Daoy (cell line): ENCODE data around the gene ALG9. TPM values are rescaled to one million over a fixed set of nuclear protein-coding genes. Genes with fewer than 3 reads are reported as not detected.
"Not testable (repeated sequence)": the region's sequence is repeated elsewhere in the genome, so short reads cannot be mapped to it uniquely, and the experiment has no call there.

Source experiments
- DNase-seq: peaks from one replicate; pipeline ENCODE4 v3.0.0-alpha.2; 2015; ENCODE audit warnings: low read depth
- total RNA-seq: library from RNA; depleted of rRNA; stranded (reverse); fragments of >200 nt; shearing (Covaris generic); gene quantifications from 2 replicates; pipeline ENCODE4 v1.2.3, GENCODE V29; 2014

ALG9 gene
- total RNA-seq, 1 experiment from 2014 or later, result 28.1 TPM

GRCh38 chr11:111796696-111797095 lies 74.7 kb downstream of the ALG9 start:
- no peak for DNase-seq

GRCh38 chr11:111795334-111795985 lies 75.9 kb downstream of the ALG9 start:
- no peak for DNase-seq

GRCh38 chr11:111793863-111794262 lies 77.5 kb downstream of the ALG9 start:
- DNase-seq, result peak; percentile 9

GRCh38 chr11:111792955-111793500 lies 78.4 kb downstream of the ALG9 start:
- DNase-seq, result no peak

GRCh38 chr11:111792314-111792713 lies 79.1 kb downstream of the ALG9 start:
- no peak for DNase-seq

GRCh38 chr11:111788464-111788863 lies 82.9 kb downstream of the ALG9 start:
- DNase-seq, result no peak

GRCh38 chr11:111788051-111788450 lies 83.3 kb downstream of the ALG9 start:
- DNase-seq, result no peak

GRCh38 chr11:111785886-111786412 lies 85.4 kb downstream of the ALG9 start:
- no peak for DNase-seq

- DNase-seq, result no peak
Measured at GRCh38 chr11:111785076-111785475, 86.3 kb downstream of the ALG9 start.

- DNase-seq, result not testable (repeated sequence)
Measured at GRCh38 chr11:111784311-111784710, 87.1 kb downstream of the ALG9 start.

GRCh38 chr11:111782109-111782741 lies 89.2 kb downstream of the ALG9 start:
- DNase-seq, result no peak

GRCh38 chr11:111779118-111779517 lies 92.3 kb downstream of the ALG9 start:
- DNase-seq, result no peak

- DNase-seq, result no peak
Measured at GRCh38 chr11:111778047-111778558, 93.3 kb downstream of the ALG9 start.

- DNase-seq, result peak; percentile 58
Measured at GRCh38 chr11:111777094-111778046, 94.0 kb downstream of the ALG9 start.

GRCh38 chr11:111776398-111777093 lies 94.8 kb downstream of the ALG9 start:
- DNase-seq, result no peak

GRCh38 chr11:111774955-111775710 lies 96.2 kb downstream of the ALG9 start:
- DNase-seq, result peak; percentile 48

GRCh38 chr11:111772535-111772934 lies 98.8 kb downstream of the ALG9 start:
- no peak for DNase-seq

GRCh38 chr11:111771205-111771604 lies 100.2 kb downstream of the ALG9 start:
- DNase-seq, result not testable (repeated sequence)

- no peak for DNase-seq
Measured at GRCh38 chr11:111770581-111771134, 100.7 kb downstream of the ALG9 start.

GRCh38 chr11:111766834-111767142 lies 104.6 kb downstream of the ALG9 start:
- DNase-seq, result no peak
